Astrocyte of the spinal cord (primary cell): Measurements from ENCODE around the gene CPSF4.

Source experiments
- DNase-seq: peaks from one replicate; pipeline ENCODE4 v3.0.0; 2011; ENCODE audit warnings: low read depth, low spot score
- H3K4me3 ChIP-seq: 2 replicates; pipeline ENCODE4 v1.5.1; 2011; ENCODE audit warnings: low read depth, mild to moderate bottlenecking, low read length, moderate library complexity
- in situ Hi-C: cut with HindIII; loops from 2 replicates; pipeline ENCODE4 v1.10.0; 2017; ENCODE audit warnings: low sequenced_read_pairs
- TF ChIP-seq, protein P1 (sequence below): IDR thresholded peaks from 2 replicates; pipeline ENCODE4 v1.5.1; 2012; ENCODE audit warnings: low read depth, mild to moderate bottlenecking, low read length, inconsistent platforms

CPSF4 gene

DNA sequence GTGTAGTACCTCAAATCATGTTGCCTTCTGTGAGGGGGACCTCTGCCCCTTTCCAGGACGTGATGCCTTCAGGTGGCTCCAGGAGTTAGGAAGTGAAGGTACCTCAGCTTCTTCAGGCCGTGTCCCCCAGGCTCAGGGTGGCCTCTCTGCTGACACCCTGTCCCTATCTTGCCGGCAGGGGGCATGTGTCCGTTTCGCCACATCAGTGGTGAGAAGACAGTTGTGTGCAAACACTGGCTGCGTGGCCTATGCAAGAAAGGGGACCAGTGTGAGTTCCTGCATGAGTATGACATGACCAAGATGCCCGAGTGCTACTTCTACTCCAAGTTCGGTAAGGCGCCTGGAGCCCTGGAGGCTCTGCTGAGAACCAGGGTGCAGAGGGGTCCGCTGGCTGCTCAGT lies 9.2 kb downstream of the CPSF4 start:
- TF ChIP-seq, protein P1, sequence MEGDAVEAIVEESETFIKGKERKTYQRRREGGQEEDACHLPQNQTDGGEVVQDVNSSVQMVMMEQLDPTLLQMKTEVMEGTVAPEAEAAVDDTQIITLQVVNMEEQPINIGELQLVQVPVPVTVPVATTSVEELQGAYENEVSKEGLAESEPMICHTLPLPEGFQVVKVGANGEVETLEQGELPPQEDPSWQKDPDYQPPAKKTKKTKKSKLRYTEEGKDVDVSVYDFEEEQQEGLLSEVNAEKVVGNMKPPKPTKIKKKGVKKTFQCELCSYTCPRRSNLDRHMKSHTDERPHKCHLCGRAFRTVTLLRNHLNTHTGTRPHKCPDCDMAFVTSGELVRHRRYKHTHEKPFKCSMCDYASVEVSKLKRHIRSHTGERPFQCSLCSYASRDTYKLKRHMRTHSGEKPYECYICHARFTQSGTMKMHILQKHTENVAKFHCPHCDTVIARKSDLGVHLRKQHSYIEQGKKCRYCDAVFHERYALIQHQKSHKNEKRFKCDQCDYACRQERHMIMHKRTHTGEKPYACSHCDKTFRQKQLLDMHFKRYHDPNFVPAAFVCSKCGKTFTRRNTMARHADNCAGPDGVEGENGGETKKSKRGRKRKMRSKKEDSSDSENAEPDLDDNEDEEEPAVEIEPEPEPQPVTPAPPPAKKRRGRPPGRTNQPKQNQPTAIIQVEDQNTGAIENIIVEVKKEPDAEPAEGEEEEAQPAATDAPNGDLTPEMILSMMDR: no peak
- no peak for DNase-seq
- no peak overlapping the region for H3K4me3 ChIP-seq
- in situ Hi-C loops: no loop called here

DNA sequence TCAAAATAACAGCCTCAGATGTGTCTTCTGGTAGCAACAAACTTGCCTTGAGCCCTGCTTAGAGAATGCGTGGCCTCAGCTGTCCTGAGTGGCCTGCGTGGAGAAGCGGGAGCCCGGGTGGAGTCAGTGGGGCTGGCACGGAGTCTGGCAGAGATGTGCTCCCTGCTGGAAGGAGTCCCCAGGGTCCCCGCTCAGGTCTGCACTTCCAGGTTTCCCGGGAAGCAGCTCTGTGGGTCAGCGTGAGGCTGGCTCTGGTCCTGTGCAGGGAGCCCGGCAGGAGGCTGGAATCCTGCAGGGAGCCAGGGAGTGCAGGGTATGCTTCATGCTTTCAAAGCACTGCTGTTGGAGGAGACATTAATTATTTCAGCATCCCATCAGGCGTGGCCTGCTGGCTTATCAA lies 10.1 kb downstream of the CPSF4 start:
- in situ Hi-C loops: no loop called here
- no peak for DNase-seq
- TF ChIP-seq, protein P1: no peak
- no peak overlapping the region for H3K4me3 ChIP-seq

DNA sequence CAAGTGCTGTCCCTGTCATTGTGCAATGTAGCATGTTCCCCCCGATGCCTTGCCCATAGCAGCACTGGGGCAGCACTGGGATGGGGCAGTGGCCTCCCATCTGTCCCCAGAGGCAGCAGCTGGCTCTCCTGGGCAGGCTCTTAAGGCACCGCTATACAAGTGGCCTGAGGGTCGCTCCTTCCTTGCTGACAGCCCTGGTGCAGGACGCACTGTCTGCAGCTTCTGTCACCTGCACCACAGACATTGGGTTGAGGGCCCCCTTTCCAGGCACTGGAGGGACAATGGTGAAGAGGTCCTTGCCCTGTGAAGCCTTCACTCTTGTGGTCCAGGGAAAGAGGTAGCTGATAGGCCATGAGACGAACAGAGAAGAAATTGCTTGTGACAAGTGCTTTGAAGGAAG lies 10.6 kb downstream of the CPSF4 start:
- in situ Hi-C loops: no loop called here
- no peak for DNase-seq
- TF ChIP-seq, protein P1: no peak
- H3K4me3 ChIP-seq: no peak overlapping the region

DNA sequence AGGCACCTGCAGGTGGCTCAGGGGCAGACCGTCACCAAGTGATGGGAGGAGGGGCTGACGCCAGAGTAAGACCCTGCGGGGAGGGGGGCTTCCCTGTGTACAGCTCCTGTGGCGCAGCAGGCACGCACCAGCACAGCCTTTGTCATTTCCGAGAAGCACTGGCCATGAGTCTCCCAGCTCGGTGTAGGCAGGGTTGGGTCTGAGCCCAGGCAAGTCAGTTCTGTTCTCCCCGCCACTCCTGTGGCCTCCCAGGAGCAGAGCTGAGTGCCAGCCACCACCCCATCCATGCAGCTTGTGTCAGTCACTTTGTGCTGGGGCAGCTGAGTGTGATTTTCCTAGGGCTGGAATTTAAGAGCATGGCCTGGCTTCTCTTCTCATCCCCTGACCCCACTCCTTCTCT lies 13.2 kb downstream of the CPSF4 start:
- H3K4me3 ChIP-seq: no peak overlapping the region
- DNase-seq: no peak
- in situ Hi-C loops: no loop called here
- TF ChIP-seq, protein P1: no peak

DNA sequence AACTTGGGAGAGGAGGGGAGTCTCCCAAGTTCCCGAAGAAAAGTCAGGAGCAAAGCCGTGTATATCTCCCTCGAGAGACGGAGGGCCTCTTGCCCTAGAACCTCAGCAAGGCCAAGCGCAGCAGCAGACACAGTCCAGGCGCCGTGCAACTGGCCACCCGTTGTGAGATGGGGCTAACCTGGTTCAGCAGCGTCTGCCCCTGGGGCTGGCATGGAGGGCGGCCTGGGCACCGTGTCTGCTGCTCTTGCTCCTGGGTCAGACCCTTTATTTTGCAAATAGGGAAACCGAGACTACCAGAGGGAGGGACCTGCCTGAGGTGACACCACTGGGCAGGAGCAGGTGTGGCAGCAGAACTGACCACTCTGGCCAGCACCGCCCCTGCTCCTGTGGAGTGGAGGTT lies 13.8 kb downstream of the CPSF4 start:
- no peak overlapping the region for H3K4me3 ChIP-seq
- no peak for DNase-seq
- in situ Hi-C loops: no loop called here
- TF ChIP-seq, protein P1: no peak

DNA sequence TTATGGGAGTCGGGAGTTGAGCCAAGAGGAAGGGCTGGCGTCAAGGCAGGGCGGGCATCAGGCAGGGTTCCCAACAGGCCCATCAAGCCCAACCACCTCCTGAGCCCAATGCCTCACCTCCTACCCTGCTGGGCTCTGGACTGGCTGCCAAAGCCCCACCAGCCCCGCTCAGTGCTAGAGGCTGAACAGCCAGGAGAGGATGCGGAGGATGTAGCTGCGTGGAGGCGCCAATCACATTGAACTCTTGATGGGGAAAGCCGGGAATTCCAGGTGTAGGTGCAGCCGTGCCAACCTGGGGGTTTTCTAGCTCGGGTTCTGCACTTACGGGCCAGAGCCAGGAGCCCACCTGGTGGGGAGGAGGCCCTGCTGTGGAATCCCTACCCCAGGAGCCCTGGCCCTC lies 14.4 kb downstream of the CPSF4 start:
- no peak for DNase-seq
- H3K4me3 ChIP-seq: no peak overlapping the region
- TF ChIP-seq, protein P1: no peak
- in situ Hi-C loops: no loop called here

DNA sequence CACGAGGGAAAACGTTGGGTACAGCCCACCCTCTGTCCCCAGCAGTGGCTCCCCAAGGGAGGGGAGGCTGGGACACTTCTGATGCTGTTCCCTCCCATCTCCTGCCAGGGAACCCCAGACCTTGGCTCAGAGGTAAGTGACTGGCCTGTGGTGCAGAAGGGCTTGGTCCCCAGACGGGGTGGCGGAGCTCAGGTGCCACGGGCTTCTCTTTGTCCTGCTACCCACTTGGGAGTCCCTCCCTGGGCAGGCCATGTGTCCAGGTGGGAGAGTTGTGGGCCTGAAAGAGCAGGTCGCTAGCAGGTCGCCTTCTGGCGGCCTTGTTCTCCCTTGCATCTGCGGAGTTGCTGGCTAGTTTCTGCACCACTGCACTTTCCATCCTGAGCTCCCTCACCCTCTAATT lies 17.1 kb downstream of the CPSF4 start:
- in situ Hi-C loops: no loop called here
- TF ChIP-seq, protein P1: no peak
- no peak overlapping the region for H3K4me3 ChIP-seq
- DNase-seq: no peak
